Esophagus muscularis mucosa (tissue), 4 donors: ENCODE data around the gene MRGPRX4. TPM values are rescaled to one million over a fixed set of nuclear protein-coding genes. Genes with fewer than 3 reads are reported as not detected.
"Not testable (repeated sequence)": the region's sequence is repeated elsewhere in the genome, so short reads cannot be mapped to it uniquely, and the experiment has no call there.

Experiments
- DNase-seq: peaks from one replicate; pipeline ENCODE4 v3.0.0-alpha.2; 2017; ENCODE audit errors: extremely low spot score
- H3K27ac ChIP-seq, 4 donors: fragments of 200-600 bp; sonication (generic); replicated peaks in 1 of 4; 1 replicate in 3 of 4; 2 replicates in 1 of 4; pipeline ENCODE4 v1.5.1; 2016 to 2019; ENCODE audit warnings: mild to moderate bottlenecking in 1 of 4
- H3K27me3 ChIP-seq, 4 donors: fragments of 200-600 bp; sonication (generic); one replicate each; pipeline versions ENCODE4 v1.5.1 to v1.6.0; 2016 to 2019
- H3K36me3 ChIP-seq, 4 donors: fragments of 200-600 bp; sonication (generic); one replicate each; pipeline ENCODE4 v1.5.1; 2016 to 2019
- H3K4me1 ChIP-seq, 4 donors: fragments of 200-600 bp; sonication (generic); one replicate each; pipeline ENCODE4 v1.5.1; 2016 to 2019
- H3K4me3 ChIP-seq, 4 donors: fragments of 200-600 bp; sonication (generic); 1 replicate in 2 of 4; 2 replicates in 2 of 4; pipeline ENCODE4 v1.5.1; 2016 to 2019; ENCODE audit warnings: mild to moderate bottlenecking in 4 of 4, moderate library complexity in 1 of 4
- H3K9me3 ChIP-seq, 4 donors: fragments of 200-600 bp; sonication (generic); 1 replicate in 3 of 4; 2 replicates in 1 of 4; pipeline ENCODE4 v1.5.1; 2016 to 2019
- EP300 ChIP-seq: sonication (generic); formaldehyde crosslinking; IDR thresholded peaks from one replicate; pipeline ENCODE4 v1.6.1; 2017; ENCODE audit warnings: antibody characterized with exemption
- POLR2A ChIP-seq: fragments of 450-650 bp; IDR thresholded peaks from one replicate; pipeline ENCODE4 v1.6.1; 2017; ENCODE audit warnings: antibody characterized with exemption, moderate library complexity, mild to moderate bottlenecking, low read depth
- POLR2AphosphoS5 ChIP-seq, 2 donors: sonication (generic); formaldehyde crosslinking; IDR thresholded peaks; one replicate each; pipeline ENCODE4 v1.6.1; 2017; ENCODE audit warnings: antibody characterized with exemption in 2 of 2
- WGBS: methylation state at CpG from one replicate; pipeline ENCODE4 v1.1.5; 2018; 5-methylcytosine and 5-hydroxymethylcytosine counted together
- intact Hi-C: fragments of 100-400 bp; cut with DNase I; formaldehyde crosslinking; loops from one replicate; pipeline ENCODE4 v1.15.1; 2023
- total RNA-seq, 4 donors: library from RNA; depleted of rRNA; stranded (reverse); fragments of >200 nt; gene quantifications; one replicate each; pipeline versions ENCODE4 v1.1.0 to v1.2.1, GENCODE V29; 2016
- TF ChIP-seq, protein P1 (sequence below), 3 experiments: fragments of 200-600 bp in 2 of 3; fragments of 450-650 bp in 1 of 3; sonication (generic) in 2 of 3; IDR thresholded peaks; one replicate each; pipeline ENCODE4 v1.5.1; 2017 to 2019; ENCODE audit warnings: antibody characterized with exemption in 3 of 3, mild to moderate bottlenecking in 2 of 3, moderate library complexity in 1 of 3

The MRGPRX4 gene
- not detected for total RNA-seq

DNA sequence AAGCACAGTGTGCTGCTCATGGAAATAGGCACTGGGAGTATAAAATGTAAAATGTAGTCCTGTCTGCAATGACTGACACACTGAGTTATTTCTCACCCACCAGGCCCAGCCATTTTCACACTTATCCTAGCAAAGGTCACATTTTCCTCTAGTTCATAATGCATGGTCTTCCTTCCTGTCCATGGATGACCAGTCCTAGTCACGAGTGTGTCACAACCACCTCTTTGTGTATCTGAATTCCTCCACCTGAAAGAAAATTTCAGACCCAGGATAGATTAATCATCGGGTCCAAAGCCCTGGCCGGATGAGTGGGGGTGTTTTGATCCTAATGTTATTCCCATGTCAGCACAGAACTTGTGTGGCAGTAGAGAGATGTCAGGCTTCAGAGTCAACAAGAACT is at the start of gene MRGPRX4:
TSS of gene MRGPRX4 (plus strand) at position 172 of the 400 bp plus-strand sequence. CDS start 420 bp downstream, outside the sequence.
- H3K4me3 ChIP-seq, result no peak within 1 kb of the TSS
- H3K36me3 ChIP-seq, result no peaks in the 10 kb centered on the region
- H3K4me1 ChIP-seq, result no peaks in the 10 kb centered on the region
- H3K27ac ChIP-seq, result no peak within 1 kb of the TSS
- intact Hi-C loops, result no loop called here
- TF ChIP-seq EP300, result no peak
- no peak for TF ChIP-seq POLR2A
- TF ChIP-seq POLR2AphosphoS5 (IDR thresholded peaks at IDR 0.05), result no peak
- TF ChIP-seq, protein P1, sequence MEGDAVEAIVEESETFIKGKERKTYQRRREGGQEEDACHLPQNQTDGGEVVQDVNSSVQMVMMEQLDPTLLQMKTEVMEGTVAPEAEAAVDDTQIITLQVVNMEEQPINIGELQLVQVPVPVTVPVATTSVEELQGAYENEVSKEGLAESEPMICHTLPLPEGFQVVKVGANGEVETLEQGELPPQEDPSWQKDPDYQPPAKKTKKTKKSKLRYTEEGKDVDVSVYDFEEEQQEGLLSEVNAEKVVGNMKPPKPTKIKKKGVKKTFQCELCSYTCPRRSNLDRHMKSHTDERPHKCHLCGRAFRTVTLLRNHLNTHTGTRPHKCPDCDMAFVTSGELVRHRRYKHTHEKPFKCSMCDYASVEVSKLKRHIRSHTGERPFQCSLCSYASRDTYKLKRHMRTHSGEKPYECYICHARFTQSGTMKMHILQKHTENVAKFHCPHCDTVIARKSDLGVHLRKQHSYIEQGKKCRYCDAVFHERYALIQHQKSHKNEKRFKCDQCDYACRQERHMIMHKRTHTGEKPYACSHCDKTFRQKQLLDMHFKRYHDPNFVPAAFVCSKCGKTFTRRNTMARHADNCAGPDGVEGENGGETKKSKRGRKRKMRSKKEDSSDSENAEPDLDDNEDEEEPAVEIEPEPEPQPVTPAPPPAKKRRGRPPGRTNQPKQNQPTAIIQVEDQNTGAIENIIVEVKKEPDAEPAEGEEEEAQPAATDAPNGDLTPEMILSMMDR (IDR thresholded peaks at IDR 0.05), result no peak
- H3K27me3 ChIP-seq, result peaks cover 0 to 8% (median 0%) of the 10 kb centered on the region in 4 donors
- DNase-seq, result no peak
- 75% methylated on average over 3 of the region's 3 CpGs for WGBS
- H3K9me3 ChIP-seq, result no peaks in the 10 kb centered on the region

DNA sequence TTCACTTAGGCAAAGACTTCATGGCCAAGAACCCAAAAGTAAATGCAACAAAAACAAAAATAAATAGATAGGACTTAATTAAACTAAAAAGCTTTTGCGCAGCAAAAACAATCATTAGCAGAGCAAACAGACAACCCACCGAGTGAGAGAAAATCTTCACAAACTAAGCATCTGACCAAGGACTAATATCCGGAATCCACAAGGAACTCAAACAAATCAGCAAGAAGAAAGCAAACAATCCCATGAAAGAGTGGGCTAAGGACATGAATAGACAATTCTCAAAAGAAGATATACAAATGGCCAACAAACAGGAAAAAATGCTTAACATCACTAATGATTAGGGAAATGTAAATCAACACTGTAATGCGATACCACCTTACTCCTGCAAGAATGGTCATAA is 41.5 kb upstream of the MRGPRX4 start:
- H3K36me3 ChIP-seq, H3K4me3 ChIP-seq, H3K27ac ChIP-seq, H3K4me1 ChIP-seq, intact Hi-C loops, DNase-seq, H3K9me3 ChIP-seq: not testable (repeated sequence)
- 94% methylated on average over 4 of the region's 4 CpGs for WGBS
- peaks cover 0 to 12% (median 0%) of the 10 kb centered on the region in 4 donors for H3K27me3 ChIP-seq

DNA sequence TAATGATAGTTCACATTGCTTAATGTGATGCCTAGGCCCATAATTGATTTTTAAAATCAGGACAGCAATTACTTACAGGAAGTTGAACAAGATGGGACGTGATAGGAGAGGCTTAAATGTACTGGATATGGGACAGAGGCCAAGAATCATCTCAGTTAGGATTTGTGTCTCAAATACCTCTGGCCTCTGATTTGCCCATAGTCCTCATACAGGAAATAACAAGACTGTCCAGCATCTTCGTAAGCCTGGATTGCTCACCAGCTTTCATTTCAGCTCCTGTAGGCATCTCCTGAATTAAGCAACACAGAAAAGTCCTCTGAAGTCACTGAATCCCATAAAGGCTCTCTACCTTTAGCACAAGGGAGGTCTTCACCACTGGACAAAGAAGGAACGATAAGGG is 40.3 kb upstream of the MRGPRX4 start, which contains the start of gene MRGPRX3:
TSS of gene MRGPRX3 (plus strand) at position 231 of the 400 bp plus-strand sequence. CDS start 4,632 bp downstream, outside the sequence.
- no peaks in the 10 kb centered on the region for H3K9me3 ChIP-seq
- DNase-seq, result no peak
- TF ChIP-seq, protein P1 (IDR thresholded peaks at IDR 0.05), result no peak
- TF ChIP-seq POLR2A, result no peak
- no peak for TF ChIP-seq EP300
- no peak for TF ChIP-seq POLR2AphosphoS5 (IDR thresholded peaks at IDR 0.05)
- peaks cover 0 to 12% (median 0%) of the 10 kb centered on the region in 4 donors for H3K27me3 ChIP-seq
- no peaks in the 10 kb centered on the region for H3K36me3 ChIP-seq
- H3K4me3 ChIP-seq, result no peak within 1 kb of the TSS
- H3K27ac ChIP-seq, result no peak within 1 kb of the TSS
- H3K4me1 ChIP-seq, result no peaks in the 10 kb centered on the region
- intact Hi-C loops, result no loop called here
- WGBS, result 65% methylated on average over 3 of the region's 3 CpGs

DNA sequence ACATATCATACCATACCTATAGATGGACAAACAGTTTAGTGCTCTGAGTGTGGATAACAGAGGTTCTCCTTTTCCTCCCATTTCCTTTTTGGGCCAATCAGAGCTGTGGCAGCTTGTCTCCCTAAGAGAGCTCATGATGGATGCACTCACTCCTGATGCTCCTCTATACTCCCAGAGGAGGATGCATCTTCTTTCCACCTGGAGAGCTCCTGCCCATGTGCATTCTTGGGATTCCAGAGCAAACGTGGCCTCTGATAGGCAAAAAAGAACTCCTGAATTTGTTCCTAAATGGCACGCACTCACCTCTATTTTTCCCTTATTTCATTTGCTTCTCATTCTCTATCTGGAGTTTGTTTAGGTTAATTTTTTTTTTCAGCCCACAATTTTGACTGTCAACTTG is 37.3 kb upstream of the MRGPRX4 start:
- Histone ChIP-seq H3K9me3 (no peaks in the 10 kb centered on the region), H3K27me3 (no peaks in the 10 kb centered on the region), H3K4me1 (no peaks in the 10 kb centered on the region), H3K36me3 (no peaks in the 10 kb centered on the region), H3K4me3 (no peak overlapping the region), H3K27ac (no peak overlapping the region)
- WGBS, result 36% methylated on average over 2 of the region's 2 CpGs
- DNase-seq, result no peak
- TF ChIP-seq POLR2A, result no peak
- TF ChIP-seq EP300, result no peak
- no peak for TF ChIP-seq POLR2AphosphoS5 (IDR thresholded peaks at IDR 0.05)
- TF ChIP-seq, protein P1 (IDR thresholded peaks at IDR 0.05), result no peak
- intact Hi-C loops, result no loop called here

DNA sequence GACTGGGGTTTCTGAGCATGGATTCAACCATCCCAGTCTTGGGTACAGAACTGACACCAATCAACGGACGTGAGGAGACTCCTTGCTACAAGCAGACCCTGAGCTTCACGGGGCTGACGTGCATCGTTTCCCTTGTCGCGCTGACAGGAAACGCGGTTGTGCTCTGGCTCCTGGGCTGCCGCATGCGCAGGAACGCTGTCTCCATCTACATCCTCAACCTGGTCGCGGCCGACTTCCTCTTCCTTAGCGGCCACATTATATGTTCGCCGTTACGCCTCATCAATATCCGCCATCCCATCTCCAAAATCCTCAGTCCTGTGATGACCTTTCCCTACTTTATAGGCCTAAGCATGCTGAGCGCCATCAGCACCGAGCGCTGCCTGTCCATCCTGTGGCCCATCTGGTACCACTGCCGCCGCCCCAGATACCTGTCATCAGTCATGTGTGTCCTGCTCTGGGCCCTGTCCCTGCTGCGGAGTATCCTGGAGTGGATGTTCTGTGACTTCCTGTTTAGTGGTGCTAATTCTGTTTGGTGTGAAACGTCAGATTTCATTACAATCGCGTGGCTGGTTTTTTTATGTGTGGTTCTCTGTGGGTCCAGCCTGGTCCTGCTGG is 35.3 kb upstream of the MRGPRX4 start:
- TF ChIP-seq EP300 (no peak), POLR2A (no peak), POLR2AphosphoS5 (IDR thresholded peaks at IDR 0.05) (no peak)
- TF ChIP-seq, protein P1 (IDR thresholded peaks at IDR 0.05), result no peak
- WGBS, result 91% methylated on average over 29 of the region's 29 CpGs

More for the DNA sequence above, 35.3 kb upstream of the MRGPRX4 start:
- DNase-seq, result no peak
- Histone ChIP-seq H3K27me3 (no peaks in the 10 kb centered on the region), H3K9me3 (no peaks in the 10 kb centered on the region), H3K4me1 (no peaks in the 10 kb centered on the region), H3K27ac (no peak overlapping the region), H3K4me3 (no peak overlapping the region), H3K36me3 (no peaks in the 10 kb centered on the region)
- intact Hi-C loops, result no loop called here
